Ovary (tissue), 9 donors: ENCODE measurements around the gene RNF151. TPM values are rescaled to one million over a fixed set of nuclear protein-coding genes. Genes with fewer than 3 reads are reported as not detected.
"Not testable (repeated sequence)": the region's sequence is repeated elsewhere in the genome, so short reads cannot be mapped to it uniquely, and the experiment has no call there.

Source experiments
- DNase-seq, 5 donors: peaks; one replicate each; pipeline ENCODE4 v3.0.0-alpha.2; 2019 to 2020
- H3K27ac ChIP-seq, 2 donors: fragments of 200-600 bp; one replicate each; pipeline versions ENCODE4 v1.5.1 to v1.8.0; 2019 to 2022
- H3K27me3 ChIP-seq: fragments of 200-600 bp; one replicate; pipeline ENCODE4 v1.8.0; 2022
- H3K36me3 ChIP-seq: fragments of 200-600 bp; sonication (generic); one replicate; pipeline ENCODE4 v1.5.1; 2019
- H3K4me1 ChIP-seq: one replicate; pipeline ENCODE4 v1.8.1; 2013; ENCODE audit warnings: mild to moderate bottlenecking, moderate library complexity; ENCODE audit not compliant: insufficient read depth
- H3K4me3 ChIP-seq: fragments of 200-600 bp; sonication (generic); one replicate; pipeline ENCODE4 v1.5.1; 2017
- H3K9me3 ChIP-seq, 2 donors: fragments of 200-600 bp in 1 of 2; sonication (generic) in 1 of 2; one replicate each; pipeline versions ENCODE4 v1.5.1 to v1.8.1; 2013 to 2019; ENCODE audit warnings: mild to moderate bottlenecking in 1 of 2, moderate library complexity in 1 of 2
- CTCF ChIP-seq, 3 donors: fragments of 450-650 bp in 2 of 3; fragments of 200-600 bp in 1 of 3; IDR thresholded peaks; one replicate each; pipeline versions ENCODE4 v1.5.1 to v1.8.0; 2016 to 2022; ENCODE audit warnings: antibody characterized with exemption in 3 of 3, mild to moderate bottlenecking in 1 of 3
- EP300 ChIP-seq: sonication (generic); formaldehyde crosslinking; IDR thresholded peaks from one replicate; pipeline ENCODE4 v1.6.1; 2017; ENCODE audit warnings: antibody characterized with exemption
- POLR2A ChIP-seq: fragments of 450-650 bp; IDR thresholded peaks from one replicate; pipeline ENCODE4 v1.6.1; 2017; ENCODE audit warnings: antibody characterized with exemption, mild to moderate bottlenecking, moderate library complexity
- WGBS, 3 donors: extraction: QIAGEN DNeasy Blood & Tissue Kit in 1 of 3; methylation state at CpG; one replicate each; pipeline versions ENCODE4 v1.1.5 to v1.1.7; 2013 to 2017; 5-methylcytosine and 5-hydroxymethylcytosine counted together
- intact Hi-C, 4 donors: fragments of 100-400 bp; cut with DNase I; formaldehyde crosslinking; loops; one replicate each; pipeline versions ENCODE4 v1.11.0 to v1.15.1; 2022 to 2023
- polyA plus RNA-seq, 2 donors: library from polyadenylated mRNA; stranded (reverse); fragments of 200-250 nt in 1 of 2; fragments of 350-450 nt in 1 of 2; fragmentation: Illumina TruSeq in 1 of 2; extraction: RNeasy Lipid Tissue Mini Kit (QIAGEN cat#74804) in 1 of 2; gene quantifications; one replicate each; pipeline ENCODE4 v1.2.3, GENCODE V29; 2013 to 2014
- total RNA-seq, 7 donors: library from RNA; depleted of rRNA in 2 of 7; stranded (reverse); fragments of >200 nt in 2 of 7; fragmentation: NEBNext Ultra II Directional in 3 of 7; extraction: Animal tissue kit (Norgen Biotek cat#: 25700) in 3 of 7; gene quantifications; one replicate each; pipeline versions ENCODE4 v1.1.0 to v1.2.4, GENCODE V29; 2016 to 2023
- donor health status: DM: no; HTN: no; CAD: no; lungs with moderate emphysema.
- donor health status: DM: no; HTN: no; CAD: no.
- donor health status: Bipolar disorder and iron deficiency.
- donor health status: DM: yes; HTN: yes; CAD: no.
- donor health status: DM: no; HTN: no; CAD: no.
- donor health status: DM: yes; HTN: yes; CAD: no.

RNF151 gene
- total and polyA plus RNA-seq, 9 donors: 0.32 TPM; not detected in 8

DNA sequence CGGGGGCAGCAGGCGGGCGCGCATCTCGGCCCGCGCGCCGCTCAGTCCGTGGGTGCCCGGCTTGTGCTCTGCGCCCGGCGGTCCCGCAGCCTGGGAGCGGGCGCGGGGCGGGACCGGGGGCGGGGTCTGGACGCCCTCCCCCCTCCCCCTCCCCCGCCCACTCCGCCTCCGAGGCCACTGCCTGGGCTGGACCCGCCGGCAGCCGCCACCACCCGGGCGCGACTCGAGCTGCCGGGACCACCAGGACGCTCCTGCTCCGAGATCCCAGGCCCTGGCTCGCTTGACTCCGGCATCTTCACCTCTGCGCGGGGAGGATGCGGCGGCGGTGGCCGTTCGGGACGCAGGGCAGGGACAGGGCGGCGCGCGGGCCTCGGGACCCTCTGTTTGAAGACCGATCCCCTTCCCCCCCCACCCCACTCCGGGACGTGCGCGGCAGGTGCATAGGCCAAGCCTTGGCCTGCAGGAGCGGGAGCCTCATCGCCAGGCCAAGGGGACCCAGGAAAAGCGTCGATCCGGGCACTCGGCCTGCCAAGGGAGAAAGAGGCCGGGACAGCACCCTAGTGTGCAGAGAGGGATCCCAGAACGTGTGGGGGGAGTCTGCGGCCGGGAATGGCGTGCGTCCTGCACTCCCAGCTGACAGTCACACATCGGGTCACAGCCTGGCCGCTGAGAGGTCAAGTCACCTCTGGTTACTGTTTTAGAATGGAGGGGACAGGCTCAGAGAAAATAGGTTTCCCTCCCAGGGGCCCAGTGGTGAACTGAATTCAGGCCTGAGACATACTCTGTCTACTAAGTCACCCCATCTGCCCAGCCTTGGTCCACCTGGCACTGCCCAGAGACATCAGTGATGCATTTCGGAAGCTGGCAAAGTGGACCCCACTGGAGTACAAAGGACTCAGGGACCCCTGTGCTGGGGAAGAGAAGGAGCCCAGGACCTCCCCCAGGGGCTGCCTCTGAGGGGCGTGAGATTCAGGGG is 48.0 kb upstream of the RNF151 start, which contains the start of gene HS3ST6:
HS3ST6 (minus strand) TSS at position 65 of the 976 bp plus-strand sequence. CDS start 92 bp downstream, outside the sequence.
- Histone ChIP-seq H3K9me3 (no peaks in the 10 kb centered on the region), H3K4me3 (no peak within 1 kb of the TSS), H3K27ac (no peak within 1 kb of the TSS), H3K36me3 (no peaks in the 10 kb centered on the region), H3K4me1 (no peaks in the 10 kb centered on the region), H3K27me3 (no peaks in the 10 kb centered on the region)
- no peak for DNase-seq
- intact Hi-C loops: loop anchor here in 1 of 4 donors (5.0 kb wide), 1 partner anchor 56 kb away; no protein-coding TSS in a partner anchor
- TF ChIP-seq EP300: no peak
- no peak for TF ChIP-seq CTCF (IDR thresholded peaks at IDR 0.05)
- no peak for TF ChIP-seq POLR2A
- WGBS, 3 donors: 2 to 11% (median 3%) methylated on average over 18 to 71 of the region's 71 CpGs

GRCh38 chr16:1919327-1919998 is 47.2 kb upstream of the RNF151 start:
- TF ChIP-seq POLR2A: no peak
- TF ChIP-seq EP300: no peak
- no peak for TF ChIP-seq CTCF (IDR thresholded peaks at IDR 0.05)
- no peak for DNase-seq
- Histone ChIP-seq H3K9me3 (no peaks in the 10 kb centered on the region), H3K4me1 (no peaks in the 10 kb centered on the region), H3K27ac (no peak overlapping the region), H3K4me3 (no peak overlapping the region), H3K27me3 (no peaks in the 10 kb centered on the region), H3K36me3 (no peaks in the 10 kb centered on the region)
- WGBS, 3 donors: 21 to 23% (median 22%) methylated on average over 27 to 30 of the region's 30 CpGs
- intact Hi-C loops: loop anchor here in 1 of 4 donors (5.0 kb wide), 1 partner anchor 57 kb away; no protein-coding TSS in a partner anchor

- H3K9me3 ChIP-seq, DNase-seq, H3K4me3 ChIP-seq, H3K36me3 ChIP-seq, H3K27ac ChIP-seq, H3K27me3 ChIP-seq, H3K4me1 ChIP-seq, intact Hi-C loops: not testable (repeated sequence)
- WGBS, 3 donors: 65 to 72% (median 66%) methylated on average over 20 to 21 of the region's 21 CpGs
Measured at GRCh38 chr16:1920122-1920521, 46.5 kb upstream of the RNF151 start.

DNA sequence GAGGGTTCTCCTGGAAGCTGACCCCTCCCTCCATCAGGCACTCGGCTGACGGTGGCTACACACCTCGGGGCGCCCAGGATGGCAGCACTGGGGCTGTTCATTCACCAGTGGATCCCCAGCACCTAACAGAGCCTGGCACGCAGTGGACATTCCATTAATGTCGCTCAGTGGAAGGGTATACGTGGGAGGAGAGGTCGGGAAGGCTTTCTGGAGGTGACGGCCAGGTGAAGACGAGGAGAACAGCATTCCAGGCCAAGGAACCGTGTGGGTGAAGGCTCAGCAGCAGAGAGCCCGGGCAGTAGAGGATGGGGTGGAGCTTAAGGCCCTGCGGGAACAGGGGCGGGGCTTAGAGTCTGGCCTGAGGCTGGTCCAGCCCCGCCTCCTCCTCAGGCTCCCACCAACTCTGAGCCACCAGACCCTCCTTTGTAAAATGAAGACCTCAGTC is 45.9 kb upstream of the RNF151 start:
- H3K27ac ChIP-seq: no peak overlapping the region
- 6 to 10% (median 10%) methylated on average over 14 to 15 of the region's 15 CpGs for WGBS, 3 donors
- no peak overlapping the region for H3K4me3 ChIP-seq
- H3K9me3 ChIP-seq: no peaks in the 10 kb centered on the region
- no peak for DNase-seq
- no peaks in the 10 kb centered on the region for H3K4me1 ChIP-seq
- H3K27me3 ChIP-seq: no peaks in the 10 kb centered on the region
- no peaks in the 10 kb centered on the region for H3K36me3 ChIP-seq
- intact Hi-C loops: no loop called here
- TF ChIP-seq EP300: no peak
- no peak for TF ChIP-seq POLR2A
- no peak for TF ChIP-seq CTCF (IDR thresholded peaks at IDR 0.05)
